Urothelium cell line (cell line): ENCODE results near the gene BTN1A1.
"Not testable (repeated sequence)": the region's sequence is repeated elsewhere in the genome, so short reads cannot be mapped to it uniquely, and the experiment has no call there.

Source experiments
- DNase-seq: peaks from one replicate; pipeline ENCODE4 v3.0.0; 2011; ENCODE audit warnings: low spot score, mixed read lengths
- FAIRE-seq: peaks from 2 replicates; lab custom pipeline; 2011; peaks lifted over from hg19 to GRCh38; lab: Jason Lieb, UNC

The BTN1A1 gene

DNA sequence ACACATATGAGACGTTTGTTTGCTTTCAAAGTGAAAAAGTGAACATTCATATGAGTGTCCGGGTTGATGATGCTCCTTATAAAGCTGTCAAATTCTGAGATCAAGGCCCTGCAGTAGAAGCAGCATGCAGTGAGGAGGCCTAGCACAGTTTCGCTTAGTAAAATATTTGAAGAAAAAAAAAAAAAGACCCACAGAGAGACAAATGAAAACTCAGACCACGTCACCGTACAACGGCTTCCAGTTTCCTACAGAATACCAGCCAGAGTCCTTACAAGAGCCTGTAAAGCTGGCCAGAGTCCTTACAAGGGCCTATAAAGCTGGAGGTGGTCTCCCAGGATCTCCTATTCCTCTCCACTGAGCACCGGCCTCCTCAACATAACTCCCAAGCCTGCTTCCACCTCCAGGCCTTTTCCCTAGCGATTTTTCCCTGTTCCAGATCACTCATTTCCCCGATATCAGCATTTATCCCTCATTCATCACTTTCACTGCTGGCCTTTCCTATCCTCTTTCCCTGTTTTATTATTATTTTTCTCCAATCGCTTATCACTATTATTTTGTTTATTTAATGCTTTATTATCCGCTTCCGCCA is 36.6 kb downstream of the BTN1A1 start:
- FAIRE-seq = no peak
- peak; percentile 7 for DNase-seq

DNA sequence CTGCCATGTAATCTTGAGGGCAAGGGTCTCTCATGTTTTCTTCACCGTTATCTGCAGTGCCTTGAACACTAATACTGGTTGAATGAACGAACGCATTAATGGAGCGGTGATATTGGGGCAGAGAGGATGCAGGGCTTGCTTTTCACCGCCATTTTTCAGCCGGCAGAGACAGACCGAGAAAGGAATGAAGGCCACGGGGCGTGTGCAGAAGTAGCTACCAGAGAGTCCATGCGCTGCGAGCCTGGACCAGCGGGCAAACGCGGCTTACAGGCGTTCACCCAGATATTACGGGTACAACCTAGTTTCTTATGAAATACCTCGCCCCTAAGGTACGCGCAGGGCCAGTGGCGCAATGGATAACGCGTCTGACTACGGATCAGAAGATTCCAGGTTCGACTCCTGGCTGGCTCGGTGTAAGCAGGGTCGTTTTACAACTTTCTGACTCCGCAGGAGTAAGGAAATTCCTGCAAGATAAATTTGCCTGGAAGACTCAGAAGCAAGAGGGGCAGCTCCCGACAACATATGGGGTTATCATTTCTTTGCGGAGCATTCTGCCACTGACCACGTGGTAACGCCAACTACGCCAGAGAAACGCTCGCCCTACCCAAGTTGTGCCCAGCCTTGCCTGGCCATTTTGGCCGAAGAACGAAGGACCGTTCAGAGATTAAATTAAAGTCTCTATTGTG is 37.2 kb downstream of the BTN1A1 start:
- DNase-seq (peak; percentile 80), FAIRE-seq (no peak)

DNA sequence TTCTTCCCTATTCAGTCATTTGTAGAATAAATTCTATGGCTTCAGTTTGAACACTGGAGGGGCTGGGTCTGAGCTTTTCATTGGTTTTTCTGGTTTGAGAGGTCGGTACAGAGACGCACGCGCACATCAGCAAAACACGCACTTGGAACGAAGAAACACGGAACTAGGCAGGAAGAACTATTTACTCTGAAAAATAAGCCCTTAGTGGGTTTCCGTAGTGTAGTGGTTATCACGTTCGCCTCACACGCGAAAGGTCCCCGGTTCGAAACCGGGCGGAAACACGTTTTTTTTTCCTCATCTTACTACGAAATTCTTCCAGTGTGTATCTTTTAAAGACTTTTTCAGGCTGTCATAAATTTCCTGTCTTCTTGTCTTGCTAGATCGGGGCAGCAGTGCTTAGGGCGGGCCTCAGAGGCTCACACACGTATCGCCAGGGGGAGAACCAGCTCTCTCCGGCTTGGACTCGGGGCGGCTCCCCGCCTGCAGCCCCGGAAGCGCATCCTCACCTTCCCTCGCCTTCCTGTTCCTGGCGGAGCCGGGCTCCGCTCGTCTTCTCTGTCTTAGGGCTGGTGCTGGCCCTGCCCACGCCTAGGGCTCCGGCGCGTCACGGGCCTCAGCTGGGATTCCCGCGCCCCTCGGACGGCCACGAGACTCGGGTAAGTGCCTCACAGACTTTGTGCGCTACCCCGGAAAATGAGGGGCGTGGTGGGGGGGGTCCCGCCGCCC is 37.9 kb downstream of the BTN1A1 start, which contains the start of gene HMGN4:
TSS of gene HMGN4 (plus strand) at position 521 of the 726 bp plus-strand sequence. CDS start 6,841 bp downstream, outside the sequence.
- FAIRE-seq (no peak), DNase-seq (peak; percentile 84)

DNA sequence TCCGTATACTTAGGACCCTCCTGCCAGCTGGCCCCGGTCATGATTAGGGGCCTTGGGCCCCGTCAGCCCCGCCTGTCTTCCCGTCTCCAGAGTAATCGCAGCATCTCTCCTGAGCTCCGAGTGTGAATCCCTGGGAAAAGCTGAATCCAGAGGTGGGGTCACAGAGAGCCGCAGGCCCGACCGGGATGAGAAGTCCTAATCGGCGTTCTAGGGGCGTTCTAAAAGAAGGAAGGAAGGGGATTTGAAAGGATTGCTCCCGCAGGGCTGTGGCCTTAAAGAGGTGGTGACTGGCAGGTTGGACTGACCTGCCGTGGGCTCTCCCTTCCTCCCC is 38.4 kb downstream of the BTN1A1 start:
- DNase-seq = no peak
- FAIRE-seq = no peak

DNA sequence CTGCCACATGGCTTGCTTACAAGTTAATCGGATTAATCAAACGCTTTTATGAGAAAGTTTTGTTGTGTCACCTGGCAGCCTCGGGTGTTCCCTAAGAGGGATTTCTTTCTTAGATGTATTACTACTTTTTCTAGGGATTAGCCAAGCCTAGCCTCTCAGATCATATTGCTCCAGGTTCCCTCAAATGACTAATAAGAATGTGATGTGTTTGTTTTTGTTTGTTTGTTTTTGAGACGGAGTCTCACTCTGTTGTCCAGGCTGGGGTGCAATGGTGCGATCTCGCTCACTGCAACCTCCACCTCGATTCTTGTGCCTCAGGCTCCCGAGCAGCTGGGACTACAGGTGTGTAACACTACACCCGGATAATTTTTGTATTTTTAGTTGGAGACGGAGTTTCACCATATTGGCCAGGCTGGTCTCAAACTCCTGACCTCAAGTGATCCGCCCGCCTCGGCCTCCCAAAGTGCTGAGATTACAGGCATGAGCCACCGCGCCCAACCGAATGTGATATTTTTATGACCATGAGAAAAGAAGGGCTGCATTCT is 39.0 kb downstream of the BTN1A1 start:
- DNase-seq (no peak), FAIRE-seq (no peak)

DNA sequence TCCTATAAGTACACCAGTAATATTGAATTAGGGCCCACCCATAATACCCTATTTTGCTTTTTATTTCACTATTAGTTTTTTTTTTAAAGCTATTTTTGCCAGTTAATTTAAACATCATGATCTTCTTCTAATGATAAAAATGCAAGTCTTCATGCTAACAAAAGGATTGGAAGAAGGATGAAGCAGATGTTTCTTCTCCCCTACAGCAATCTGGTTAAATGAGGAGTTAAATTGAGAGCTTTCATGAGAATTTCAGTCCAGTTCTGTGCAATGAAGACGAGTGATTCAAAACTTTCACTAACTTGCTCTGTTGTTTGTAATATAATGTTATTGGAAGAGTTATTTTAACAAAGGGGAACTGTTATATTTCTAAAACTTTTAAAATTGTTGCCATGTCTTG is 41.5 kb downstream of the BTN1A1 start:
- DNase-seq = no peak
- no peak for FAIRE-seq

DNA sequence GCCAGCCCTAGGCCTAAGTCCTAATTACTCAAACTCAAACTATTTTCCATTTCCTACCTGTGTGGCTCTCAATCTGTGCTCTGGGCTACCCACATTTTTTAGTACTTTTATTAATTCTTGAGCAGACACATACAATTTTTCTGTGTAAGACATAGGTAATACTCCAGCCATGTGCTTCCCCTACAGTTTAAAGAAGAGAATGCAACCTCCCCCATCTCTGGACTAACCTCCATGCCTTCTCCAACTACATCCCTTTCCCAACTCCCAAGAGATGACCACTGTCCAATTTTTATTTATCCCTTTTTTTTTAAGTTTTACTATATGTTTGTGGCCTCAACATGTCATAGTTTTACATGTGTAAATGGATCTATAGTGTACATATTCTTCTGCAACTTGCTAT is 43.9 kb downstream of the BTN1A1 start:
- no peak for FAIRE-seq
- DNase-seq = no peak

DNA sequence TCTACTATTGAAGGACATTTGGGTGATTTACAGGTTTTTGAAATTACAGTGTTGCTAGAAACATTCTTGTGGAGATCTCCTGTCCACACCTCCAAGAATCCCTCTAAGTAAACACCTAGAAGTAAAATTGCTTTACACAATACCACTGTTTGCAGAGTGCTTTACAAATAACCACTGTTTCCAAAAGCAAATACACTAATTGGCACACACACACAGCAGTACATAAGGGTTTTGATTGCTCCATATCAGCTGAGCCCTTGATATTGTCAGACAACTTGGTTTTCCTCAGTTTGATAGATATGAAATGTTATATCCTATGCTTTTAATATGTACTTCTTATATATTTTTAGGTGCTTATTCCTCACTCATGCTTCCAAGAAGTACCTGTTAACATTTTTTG is 44.4 kb downstream of the BTN1A1 start:
- no peak for FAIRE-seq
- no peak for DNase-seq

DNA sequence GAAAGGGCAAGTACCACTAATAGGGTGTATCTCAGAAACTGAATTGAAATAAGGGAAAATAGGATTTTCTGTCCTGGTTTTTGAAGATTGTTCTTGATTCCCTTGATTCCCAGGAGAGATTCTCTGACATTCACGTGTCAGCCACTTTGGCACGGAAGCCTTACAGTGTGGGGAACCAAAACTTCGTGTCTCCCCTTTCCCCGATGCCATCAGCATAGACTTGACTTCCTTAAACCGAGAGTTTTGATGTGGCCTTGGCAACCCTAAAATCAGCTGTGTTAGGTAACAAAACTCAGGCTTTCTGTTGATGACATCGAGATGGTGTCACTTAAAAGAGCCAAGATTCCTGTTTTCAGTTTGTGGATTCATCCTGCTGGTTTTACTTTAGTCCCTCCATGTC is 45.5 kb downstream of the BTN1A1 start:
- DNase-seq (no peak), FAIRE-seq (no peak)

DNA sequence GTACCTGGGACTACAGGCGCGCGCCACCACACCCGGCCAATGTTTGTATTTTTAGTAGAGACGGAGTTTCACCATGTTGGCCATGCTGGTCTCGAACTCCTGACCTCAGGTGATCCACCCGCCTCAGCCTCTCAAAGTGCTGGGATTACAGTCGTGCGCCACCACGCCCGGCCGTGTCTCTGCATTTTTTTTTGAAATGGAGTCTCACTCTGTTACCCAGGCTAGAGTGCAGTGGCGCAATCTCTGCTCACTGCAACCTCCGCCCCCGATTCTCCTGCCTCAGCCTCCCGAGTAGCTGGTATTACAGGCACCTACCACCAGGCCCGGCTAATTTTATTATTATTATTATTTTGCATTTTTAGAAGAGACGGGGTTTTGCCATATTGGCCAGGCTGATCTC is 47.3 kb downstream of the BTN1A1 start:
- FAIRE-seq, DNase-seq: not testable (repeated sequence)

DNA sequence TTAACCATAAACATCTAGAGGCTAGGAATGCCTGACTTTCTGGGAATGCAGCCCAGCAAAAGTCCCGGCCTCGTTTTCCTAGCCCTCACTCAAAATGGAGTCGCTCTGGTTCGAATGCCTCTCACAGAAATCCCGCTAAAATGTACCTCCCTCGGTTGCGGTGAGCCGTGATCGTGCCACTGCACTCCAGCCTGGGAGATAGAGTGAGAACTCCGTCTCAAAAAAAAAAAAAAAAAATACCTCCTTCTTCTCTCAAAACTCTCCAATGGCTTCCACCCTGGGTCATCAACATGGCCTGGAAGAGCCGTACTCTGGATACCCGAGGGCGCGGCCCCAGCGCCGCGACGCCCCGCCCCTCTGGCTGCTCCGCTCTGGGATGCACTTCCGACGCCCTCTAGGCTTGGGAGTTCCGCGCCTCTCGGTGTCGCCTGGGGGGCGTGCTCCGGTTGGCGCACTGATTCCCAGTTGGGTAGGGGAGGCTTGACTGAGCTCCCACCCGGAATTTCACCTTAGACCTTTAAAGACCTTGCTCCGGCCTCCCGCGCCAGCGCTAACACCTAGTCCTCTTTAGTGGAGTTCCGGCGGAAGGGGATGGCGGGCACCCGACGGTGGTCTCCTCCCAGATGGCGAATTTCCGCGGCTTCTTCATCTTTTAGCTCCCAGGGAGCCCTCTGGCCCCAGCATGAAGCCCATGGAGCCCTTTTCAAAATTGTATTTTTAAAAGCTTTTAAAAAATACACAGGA is 50.3 kb downstream of the BTN1A1 start:
- peak; percentile 74 for DNase-seq
- no peak for FAIRE-seq

DNA sequence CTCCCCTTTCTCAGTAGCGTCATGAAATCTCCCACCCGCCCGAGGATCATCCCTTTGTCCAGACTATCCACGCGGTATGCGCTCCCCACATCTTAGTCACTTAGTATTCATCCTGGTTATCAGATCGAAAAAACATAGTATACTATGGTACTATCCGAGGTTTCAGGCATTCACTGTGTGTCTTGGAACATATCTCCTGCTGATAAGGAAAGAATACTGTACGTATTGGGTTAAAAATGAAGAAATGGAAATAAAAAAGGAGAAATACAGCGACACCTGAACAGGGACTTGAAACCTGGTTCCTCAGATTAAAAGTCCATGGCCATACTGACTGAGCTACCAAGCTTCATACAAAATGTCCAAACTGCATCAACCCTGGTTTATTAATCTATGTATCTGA is 52.1 kb downstream of the BTN1A1 start:
- FAIRE-seq (no peak), DNase-seq (no peak)

DNA sequence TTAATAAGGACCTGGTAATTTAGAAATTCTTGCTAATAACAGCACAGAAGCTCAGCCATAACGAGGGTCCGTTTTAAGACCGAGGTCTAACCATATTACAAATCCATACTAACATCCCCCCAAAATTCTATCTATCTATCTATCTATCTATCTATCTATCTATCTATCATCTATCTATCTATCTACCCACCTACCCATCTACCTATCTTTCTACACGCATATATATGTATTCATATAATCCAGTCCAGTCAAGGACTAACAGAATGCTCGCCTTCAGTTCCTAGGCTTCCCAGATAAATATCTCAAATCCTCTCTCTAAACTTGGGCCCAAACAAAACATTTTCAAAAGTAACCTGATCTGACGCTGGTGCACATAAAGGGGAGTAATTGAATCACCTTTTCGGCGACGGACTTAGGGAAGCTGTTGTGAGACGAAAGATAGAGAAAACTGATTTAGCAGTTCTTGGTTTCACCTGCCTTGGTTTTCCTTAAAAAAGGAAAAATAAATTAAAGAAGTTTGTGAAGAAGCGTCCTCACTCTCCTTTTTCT is 52.6 kb downstream of the BTN1A1 start:
- FAIRE-seq = no peak
- no peak for DNase-seq

DNA sequence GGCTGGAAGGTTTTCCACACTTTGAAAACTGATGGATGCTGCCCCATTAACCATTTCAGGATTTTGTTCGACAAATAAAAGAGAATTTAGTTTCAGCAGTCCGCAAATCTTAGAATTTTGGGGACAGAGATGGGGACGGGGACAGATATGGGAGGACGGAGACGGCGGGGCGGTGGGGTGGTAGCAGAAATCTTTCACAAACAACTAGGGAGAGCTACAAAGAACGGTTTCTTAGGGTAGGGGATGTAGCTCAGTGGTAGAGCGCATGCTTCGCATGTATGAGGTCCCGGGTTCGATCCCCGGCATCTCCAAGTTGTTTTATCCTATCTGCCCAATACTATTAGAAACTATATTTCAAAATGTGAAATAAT is 53.1 kb downstream of the BTN1A1 start:
- no peak for FAIRE-seq
- peak; percentile 59 for DNase-seq

DNA sequence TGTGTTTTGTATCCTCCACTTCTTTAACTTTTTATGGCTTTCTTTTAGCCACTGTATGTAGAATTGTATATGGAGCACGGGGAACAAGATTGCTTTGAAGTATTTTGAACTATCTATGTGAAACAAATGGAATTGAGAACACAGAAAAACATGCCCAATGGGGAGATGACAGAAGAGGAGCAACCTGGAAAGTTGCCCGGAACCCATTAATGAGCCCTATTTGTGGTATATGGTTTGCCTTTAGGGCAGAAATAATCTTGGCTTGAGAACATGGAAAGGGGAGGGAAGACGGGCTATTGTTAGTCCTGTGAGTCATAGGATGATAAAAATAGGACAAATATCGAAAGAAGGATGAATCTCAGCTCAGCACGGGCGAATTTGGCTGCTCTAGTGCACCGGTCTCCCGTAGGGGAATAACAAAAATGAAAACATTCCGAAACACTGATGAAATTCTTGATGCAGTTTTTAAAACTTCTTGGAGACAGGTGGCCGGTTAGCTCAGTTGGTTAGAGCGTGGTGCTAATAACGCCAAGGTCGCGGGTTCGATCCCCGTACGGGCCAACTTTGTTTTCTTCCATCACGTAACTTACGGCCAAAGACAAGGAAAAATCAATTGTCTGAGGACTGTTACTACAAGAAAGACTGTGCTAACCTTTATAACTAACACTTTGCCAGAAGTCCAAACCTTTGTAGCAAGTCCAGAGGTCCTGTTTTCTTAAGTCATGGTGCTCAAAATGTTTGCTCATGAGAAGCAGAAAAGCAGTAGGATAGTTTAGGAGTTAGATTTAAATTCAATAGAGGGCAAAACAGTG is 53.7 kb downstream of the BTN1A1 start:
- DNase-seq (no peak), FAIRE-seq (no peak)

DNA sequence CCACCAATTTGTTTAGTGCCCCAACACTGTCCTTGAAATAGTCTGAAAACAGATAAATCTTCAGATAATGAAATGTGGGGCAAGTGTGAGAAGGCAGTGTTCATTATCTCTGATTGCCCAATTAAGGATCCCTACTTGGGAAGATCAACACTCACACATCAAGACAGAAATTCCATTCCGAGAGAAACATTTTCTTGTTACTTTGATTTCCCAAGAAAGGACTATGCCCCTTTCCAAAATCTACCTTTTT is 54.3 kb downstream of the BTN1A1 start:
- DNase-seq = no peak
- no peak for FAIRE-seq

DNA sequence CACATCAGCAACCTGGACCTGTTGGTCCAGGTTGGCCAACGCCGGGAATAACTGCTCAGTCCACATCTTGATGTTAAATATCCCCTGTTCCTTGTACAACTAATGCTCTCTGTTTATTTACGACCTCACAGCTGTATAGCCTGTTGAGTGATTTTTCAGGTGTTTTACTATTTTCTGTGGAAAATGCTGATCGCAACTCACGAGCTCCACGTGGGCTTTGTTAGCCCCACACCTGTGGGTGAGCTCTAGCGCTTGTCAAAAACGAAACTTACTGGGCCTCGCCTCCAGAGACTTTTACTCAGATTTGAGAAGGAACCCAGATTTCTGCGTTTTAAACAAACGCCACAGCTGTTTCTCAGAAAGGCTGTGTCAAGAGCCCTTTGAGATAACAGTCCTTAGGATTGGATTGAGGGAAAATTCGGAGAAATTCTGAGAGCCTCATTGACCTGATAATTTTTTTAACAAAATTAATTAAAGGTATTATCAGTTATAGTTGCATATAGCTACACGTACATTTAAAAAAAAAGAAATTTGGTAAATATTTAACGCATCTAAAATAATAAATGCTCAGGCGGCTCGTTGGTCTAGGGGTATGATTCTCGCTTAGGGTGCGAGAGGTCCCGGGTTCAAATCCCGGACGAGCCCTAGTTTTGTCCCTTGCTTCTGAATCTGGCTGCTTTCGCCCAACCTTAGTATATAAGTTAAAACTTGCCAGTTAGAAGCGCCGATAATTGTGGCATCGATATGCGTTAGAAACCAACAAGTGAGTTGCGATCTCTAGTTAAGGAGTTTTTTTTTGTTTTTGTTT is 54.8 kb downstream of the BTN1A1 start:
- DNase-seq (no peak), FAIRE-seq (no peak)

DNA sequence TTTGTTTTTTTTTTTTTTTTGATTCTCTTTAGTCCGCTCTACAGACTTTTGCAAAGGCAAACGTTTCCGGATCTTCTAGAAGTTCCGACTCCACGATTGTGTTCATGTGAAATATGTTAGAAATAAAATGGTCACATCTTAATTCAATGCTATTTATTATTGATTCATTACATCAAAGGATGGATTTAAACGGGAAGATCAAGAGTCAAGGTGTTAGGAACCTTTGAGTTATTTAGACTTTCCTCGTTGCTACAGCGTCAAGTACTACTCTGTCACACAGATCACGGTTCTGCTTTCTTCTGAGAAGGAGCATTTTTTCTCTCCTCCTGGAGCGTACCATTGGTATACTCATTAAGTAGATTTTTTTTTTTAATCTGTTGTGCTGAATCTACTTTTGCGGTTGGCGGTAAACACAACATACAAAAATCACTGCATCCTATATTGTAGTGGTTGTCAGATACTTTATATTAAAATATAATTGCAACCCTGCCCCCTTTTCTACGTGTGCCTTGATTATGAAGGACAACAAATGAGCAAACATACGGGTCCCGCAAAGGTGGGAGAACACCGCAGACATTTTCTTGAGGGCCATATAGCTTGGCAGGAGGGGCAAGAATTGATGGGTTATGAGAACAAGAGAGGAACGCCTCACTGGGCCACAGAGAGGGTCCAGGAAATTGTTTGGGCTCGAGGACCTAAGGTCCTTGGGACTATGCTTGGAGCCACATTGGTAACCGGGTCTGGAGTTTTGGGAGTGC is 55.6 kb downstream of the BTN1A1 start:
- FAIRE-seq = no peak

More for the DNA sequence above, 55.6 kb downstream of the BTN1A1 start:
- no peak for DNase-seq
